ENCODE results near the gene KCNJ8.

DNA sequence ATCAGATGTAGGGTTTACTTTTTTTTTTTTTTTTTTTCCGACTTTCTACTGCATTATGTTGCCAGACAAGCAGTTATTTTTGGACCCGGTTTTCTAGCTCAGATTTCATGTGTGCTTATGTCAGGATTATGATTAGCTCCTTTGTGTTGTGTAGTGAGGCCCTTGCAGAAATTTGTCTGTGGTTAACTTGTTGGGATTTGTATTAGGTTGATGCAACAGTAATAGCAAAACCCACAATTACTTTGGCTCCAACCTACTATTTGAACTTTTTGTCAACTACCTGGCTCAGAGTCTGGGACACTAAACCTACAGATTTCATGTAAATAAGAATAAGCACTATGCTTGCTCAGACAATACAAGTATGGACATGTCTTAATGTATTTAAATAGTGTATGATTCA is 44.1 kb upstream of the KCNJ8 start:
- TF ChIP-seq, protein P1, sequence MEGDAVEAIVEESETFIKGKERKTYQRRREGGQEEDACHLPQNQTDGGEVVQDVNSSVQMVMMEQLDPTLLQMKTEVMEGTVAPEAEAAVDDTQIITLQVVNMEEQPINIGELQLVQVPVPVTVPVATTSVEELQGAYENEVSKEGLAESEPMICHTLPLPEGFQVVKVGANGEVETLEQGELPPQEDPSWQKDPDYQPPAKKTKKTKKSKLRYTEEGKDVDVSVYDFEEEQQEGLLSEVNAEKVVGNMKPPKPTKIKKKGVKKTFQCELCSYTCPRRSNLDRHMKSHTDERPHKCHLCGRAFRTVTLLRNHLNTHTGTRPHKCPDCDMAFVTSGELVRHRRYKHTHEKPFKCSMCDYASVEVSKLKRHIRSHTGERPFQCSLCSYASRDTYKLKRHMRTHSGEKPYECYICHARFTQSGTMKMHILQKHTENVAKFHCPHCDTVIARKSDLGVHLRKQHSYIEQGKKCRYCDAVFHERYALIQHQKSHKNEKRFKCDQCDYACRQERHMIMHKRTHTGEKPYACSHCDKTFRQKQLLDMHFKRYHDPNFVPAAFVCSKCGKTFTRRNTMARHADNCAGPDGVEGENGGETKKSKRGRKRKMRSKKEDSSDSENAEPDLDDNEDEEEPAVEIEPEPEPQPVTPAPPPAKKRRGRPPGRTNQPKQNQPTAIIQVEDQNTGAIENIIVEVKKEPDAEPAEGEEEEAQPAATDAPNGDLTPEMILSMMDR (IDR thresholded peaks at IDR 0.05; ENCODE audit: borderline replicate concordance, extremely low read depth, low read length, poor library complexity, severe bottlenecking): no peak
- TF ChIP-seq EZH2 (IDR thresholded peaks at IDR 0.05; ENCODE audit: borderline replicate concordance, low read depth, low read length, severe bottlenecking): no peak
